ENCODE results near the gene CREB5. TPM values are rescaled to one million over a fixed set of nuclear protein-coding genes. Genes with fewer than 3 reads are reported as not detected.

The CREB5 gene
- total and polyA plus RNA-seq, 2 of the 13 experiments (the other 11 are each of a cell fraction or from before 2014, with no cell fraction given): 0.38 to 0.71 TPM

DNA sequence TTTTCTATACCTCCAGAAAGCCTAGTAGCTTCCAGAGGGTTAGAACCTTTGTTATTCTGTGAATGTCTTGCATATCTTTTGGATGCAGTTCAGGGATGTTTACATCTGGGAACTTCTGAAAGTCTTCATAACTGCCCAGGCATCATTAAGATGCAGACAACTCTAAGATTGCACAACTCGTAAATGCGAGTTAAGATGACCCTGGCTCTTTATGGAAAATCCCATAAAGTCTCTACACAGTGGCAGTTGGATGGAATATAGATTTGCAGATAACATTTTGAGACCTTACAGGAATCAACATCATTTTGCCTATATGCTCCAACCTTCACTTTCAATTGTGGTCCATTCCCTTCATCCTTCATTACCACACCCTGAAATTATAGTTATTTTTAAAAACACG, 151.7 kb downstream of the CREB5 start (continued):
- TF ChIP-seq, protein P1, sequence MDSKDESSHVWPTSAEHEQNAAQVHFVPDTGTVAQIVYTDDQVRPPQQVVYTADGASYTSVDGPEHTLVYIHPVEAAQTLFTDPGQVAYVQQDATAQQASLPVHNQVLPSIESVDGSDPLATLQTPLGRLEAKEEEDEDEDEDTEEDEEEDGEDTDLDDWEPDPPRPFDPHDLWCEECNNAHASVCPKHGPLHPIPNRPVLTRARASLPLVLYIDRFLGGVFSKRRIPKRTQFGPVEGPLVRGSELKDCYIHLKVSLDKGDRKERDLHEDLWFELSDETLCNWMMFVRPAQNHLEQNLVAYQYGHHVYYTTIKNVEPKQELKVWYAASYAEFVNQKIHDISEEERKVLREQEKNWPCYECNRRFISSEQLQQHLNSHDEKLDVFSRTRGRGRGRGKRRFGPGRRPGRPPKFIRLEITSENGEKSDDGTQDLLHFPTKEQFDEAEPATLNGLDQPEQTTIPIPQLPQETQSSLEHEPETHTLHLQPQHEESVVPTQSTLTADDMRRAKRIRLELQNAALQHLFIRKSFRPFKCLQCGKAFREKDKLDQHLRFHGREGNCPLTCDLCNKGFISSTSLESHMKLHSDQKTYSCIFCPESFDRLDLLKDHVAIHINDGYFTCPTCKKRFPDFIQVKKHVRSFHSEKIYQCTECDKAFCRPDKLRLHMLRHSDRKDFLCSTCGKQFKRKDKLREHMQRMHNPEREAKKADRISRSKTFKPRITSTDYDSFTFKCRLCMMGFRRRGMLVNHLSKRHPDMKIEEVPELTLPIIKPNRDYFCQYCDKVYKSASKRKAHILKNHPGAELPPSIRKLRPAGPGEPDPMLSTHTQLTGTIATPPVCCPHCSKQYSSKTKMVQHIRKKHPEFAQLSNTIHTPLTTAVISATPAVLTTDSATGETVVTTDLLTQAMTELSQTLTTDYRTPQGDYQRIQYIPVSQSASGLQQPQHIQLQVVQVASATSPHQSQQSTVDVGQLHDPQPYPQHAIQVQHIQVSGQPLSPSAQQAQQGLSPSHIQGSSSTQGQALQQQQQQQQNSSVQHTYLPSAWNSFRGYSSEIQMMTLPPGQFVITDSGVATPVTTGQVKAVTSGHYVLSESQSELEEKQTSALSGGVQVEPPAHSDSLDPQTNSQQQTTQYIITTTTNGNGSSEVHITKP (CRISPR knock-in tag; IDR thresholded peaks at IDR 0.05; ENCODE audit: low read depth): no peak
- TF ChIP-seq GLI4 (CRISPR knock-in tag; IDR thresholded peaks at IDR 0.05; ENCODE audit: borderline replicate concordance) (no peak), ZNF205 (CRISPR knock-in tag; IDR thresholded peaks at IDR 0.05) (no peak), MAFK (conservative IDR thresholded peaks at IDR 0.05 in 1 of 2, IDR thresholded peaks at IDR 0.05 in 1 of 2; ENCODE audit: low read length in 2 of 2) (no peak), SALL2 (CRISPR knock-in tag; IDR thresholded peaks at IDR 0.05) (no peak), NFYC (CRISPR knock-in tag; IDR thresholded peaks at IDR 0.05) (no peak)

DNA sequence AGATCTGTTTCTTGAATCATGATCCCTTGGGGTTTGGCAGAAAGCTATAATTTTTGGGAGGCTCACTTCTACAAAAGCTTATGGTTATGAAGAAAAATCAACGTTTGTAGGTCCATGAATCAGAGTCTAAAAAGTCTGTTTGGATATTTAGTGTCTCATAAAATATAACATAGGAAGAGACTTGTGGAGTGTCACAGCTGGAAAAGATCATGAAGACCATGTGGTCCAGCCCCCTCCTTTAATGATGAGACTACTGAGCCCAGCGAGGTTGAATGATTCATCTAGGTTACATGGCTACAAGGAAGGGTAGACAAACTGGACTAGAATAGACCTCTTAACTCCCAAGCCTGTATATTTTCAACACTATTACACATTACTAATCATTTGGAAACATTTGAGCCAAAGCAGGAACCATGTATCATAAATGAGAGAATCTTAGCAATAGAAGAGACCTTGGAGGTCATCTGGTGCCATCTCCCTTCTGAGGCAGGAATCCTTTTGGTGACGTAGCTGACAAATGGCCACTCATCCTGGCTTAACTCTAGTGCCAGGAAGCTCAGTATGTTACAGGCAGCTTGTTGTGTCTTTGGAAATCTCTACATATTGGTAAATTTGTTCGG, 152.5 kb downstream of the CREB5 start:
- WGBS (ENCODE audit: low lambda C conversion rate): 28% methylated on average over 3 of the region's 4 CpGs
- BruUV-seq (replicated peaks): no TSS peak
- Histone ChIP-seq H4K20me1 (ENCODE audit: insufficient read depth, low read length) (no peaks in the 10 kb centered on the region), H3K4me1 (ENCODE audit: insufficient read depth, low read length) (no peaks in the 10 kb centered on the region), H3K79me2 (ENCODE audit: insufficient read depth, low read length) (no peaks in the 10 kb centered on the region), H3K4me3 (replicated peaks in 1 of 3; ENCODE audit: insufficient read depth in 1 of 3, low read depth in 2 of 3, low read length in 3 of 3) (no peak overlapping the region), H3K27ac (ENCODE audit: extremely low read length, insufficient read depth, low read length) (no peak overlapping the region), H3K27me3 (ENCODE audit: control insufficient read depth in 1 of 2, insufficient read depth in 2 of 2, low read length in 2 of 2) (no peaks in the 10 kb centered on the region), H3K9ac (ENCODE audit: insufficient read depth, low read depth, low read length) (no peak overlapping the region), H2AFZ (ENCODE audit: low read length) (no peak overlapping the region), H3K36me3 (replicated peaks in 1 of 2; ENCODE audit: control insufficient read depth in 1 of 2, insufficient read depth in 2 of 2, low read length in 2 of 2) (no peaks in the 10 kb centered on the region), H3K9me3 (ENCODE audit: low read length) (no peaks in the 10 kb centered on the region), H3K4me2 (ENCODE audit: low read depth, low read length) (no peak overlapping the region)
- ChIA-PET POLR2A (no interaction called here), CTCF (ENCODE audit: low intra/inter-chr PET ratio, low total read pairs) (no interaction called here)
- FAIRE-seq: no peak
- intact Hi-C loops (cut with micrococcal nuclease; ENCODE audit: unreplicated experiment) (no loop called here), in situ Hi-C loops (cut with HindIII; ENCODE audit: extremely low pct_ligation_motif_present, low pct_unique_long_range_greater_than_20kb) (no loop called here)
- ATAC-seq: no peak
- no peak for DNase-seq (ENCODE audit: low spot score)
- TF ChIP-seq ZFP82 (CRISPR knock-in tag; IDR thresholded peaks at IDR 0.05; ENCODE audit: borderline replicate concordance): no peak
- no peak for TF ChIP-seq CBFB (CRISPR knock-in tag; IDR thresholded peaks at IDR 0.05)
- TF ChIP-seq BCL3 (CRISPR knock-in tag; IDR thresholded peaks at IDR 0.05): no peak
- TF ChIP-seq FOXC1 (CRISPR knock-in tag; IDR thresholded peaks at IDR 0.05; ENCODE audit: borderline replicate concordance): no peak
- TF ChIP-seq SP140L (CRISPR knock-in tag; IDR thresholded peaks at IDR 0.05; ENCODE audit: borderline replicate concordance): no peak
- TF ChIP-seq HMGA1 (CRISPR knock-in tag; conservative IDR thresholded peaks at IDR 0.05): no peak
- TF ChIP-seq ZNF83 (CRISPR knock-in tag; IDR thresholded peaks at IDR 0.05; ENCODE audit: borderline replicate concordance): no peak
- no peak for TF ChIP-seq SYNCRIP (IDR thresholded peaks at IDR 0.05; ENCODE audit: insufficient read depth, low read depth, low read length)
- TF ChIP-seq ZNF276 (CRISPR knock-in tag; IDR thresholded peaks at IDR 0.05; ENCODE audit: low read depth): no peak
- TF ChIP-seq ZNF782 (CRISPR knock-in tag; IDR thresholded peaks at IDR 0.05; ENCODE audit: borderline replicate concordance): no peak
- TF ChIP-seq ZNF260 (CRISPR knock-in tag; IDR thresholded peaks at IDR 0.05; ENCODE audit: borderline replicate concordance, low read depth): no peak
